ENCODE measurements around the gene AHCYL1. TPM values are rescaled to one million over a fixed set of nuclear protein-coding genes. Genes with fewer than 3 reads are reported as not detected.

AHCYL1 gene
- total and polyA plus RNA-seq, 10 of the 15 experiments (the other 5 are each of a cell fraction or from before 2014, with no cell fraction given): 24.7 to 73.6 (median 46.8) TPM

GRCh38 chr1:110048923-110049601 lies 64.5 kb downstream of the AHCYL1 start:
- H3K27ac ChIP-seq (ENCODE audit: control insufficient read depth, insufficient read depth): no peak overlapping the region
- in situ Hi-C loops (cut with MboI): no loop called here
- no peak for TF ChIP-seq ZNF622 (IDR thresholded peaks at IDR 0.05)
- no peak for TF ChIP-seq ZNF592 (IDR thresholded peaks at IDR 0.05)
- TF ChIP-seq FOS (IDR thresholded peaks at IDR 0.05; ENCODE audit: borderline replicate concordance, extremely low read depth, insufficient read length): no peak
- no peak for TF ChIP-seq ETV6 (conservative IDR thresholded peaks at IDR 0.05 in 1 of 2, IDR thresholded peaks at IDR 0.05 in 1 of 2; ENCODE audit: borderline replicate concordance in 1 of 2, low read depth in 1 of 2)
- no peak for TF ChIP-seq RAD21 (IDR thresholded peaks at IDR 0.05; ENCODE audit: insufficient read depth, low read depth, low read length)
- TF ChIP-seq ZZZ3 (IDR thresholded peaks at IDR 0.05; ENCODE audit: control insufficient read depth, insufficient read length, low read depth): no peak
- TF ChIP-seq CEBPZ (IDR thresholded peaks at IDR 0.05; ENCODE audit: low read depth, low read length): no peak
- no peak for TF ChIP-seq CEBPB (IDR thresholded peaks at IDR 0.05; ENCODE audit: borderline replicate concordance in 1 of 2, low read depth in 2 of 2, low read length in 2 of 2)
- 87% methylated on average over 7 of the region's 9 CpGs for WGBS (ENCODE audit: insufficient coverage, insufficient replicate concordance, low lambda C conversion rate, missing lambda C conversion rate)
- no peaks in the 10 kb centered on the region for H3K4me1 ChIP-seq (ENCODE audit: control insufficient read depth, insufficient read depth, low read length)
- H4K20me1 ChIP-seq (ENCODE audit: control insufficient read depth, insufficient read depth): no peaks in the 10 kb centered on the region
- H3K4me2 ChIP-seq (ENCODE audit: control insufficient read depth, insufficient read depth): no peak overlapping the region
- ChIA-PET CTCF (interaction anchor here (0.6 to 3.1 kb wide), 3 partner anchors 11 to 75 kb away, joined by 3 to 21 read pairs (median 3); no protein-coding TSS in a partner anchor), RAD21 (ENCODE audit: unreplicated experiment) (no interaction called here), POLR2A (no interaction called here), SMC1A (ENCODE audit: uncharacterized antibody, unreplicated experiment) (no interaction called here)
- peaks cover 21 to 25% of the 10 kb centered on the region in 2 experiments for H3K36me3 ChIP-seq (ENCODE audit: control insufficient read depth in 2 of 2, insufficient read depth in 2 of 2, low read length in 1 of 2)
- TSS peak; percentile 26 for BruUV-seq (replicated peaks)
- FAIRE-seq (no peak), ATAC-seq (no peak), DNase-seq (ENCODE audit: low read depth, low spot score) (no peak)
- no peaks in the 10 kb centered on the region for H3K27me3 ChIP-seq (replicated peaks in 1 of 2; ENCODE audit: control insufficient read depth in 2 of 2, insufficient read depth in 2 of 2, low read length in 1 of 2)
- H2AFZ ChIP-seq (ENCODE audit: control insufficient read depth, low read depth, low read length): no peak overlapping the region
- H3K9me3 ChIP-seq (replicated peaks; ENCODE audit: control insufficient read depth, insufficient read depth, low read length): no peaks in the 10 kb centered on the region
- H3K79me2 ChIP-seq (ENCODE audit: control insufficient read depth, insufficient read depth, low read length): no peaks in the 10 kb centered on the region
- intact Hi-C loops (cut with micrococcal nuclease; ENCODE audit: unreplicated experiment): no loop called here
- no peak overlapping the region for H3K9ac ChIP-seq (ENCODE audit: control insufficient read depth, insufficient read depth, low read length)
- no peak overlapping the region for H3K4me3 ChIP-seq

Measured in GM12878 (cell line).